Uterus (tissue), 4 donors: ENCODE data around the gene HCST. TPM values are rescaled to one million over a fixed set of nuclear protein-coding genes. Genes with fewer than 3 reads are reported as not detected.

Source experiments
- DNase-seq, 2 donors: peaks; one replicate each; pipeline ENCODE4 v3.0.0-alpha.2; 2019 to 2020
- H3K27ac ChIP-seq, 2 donors: fragments of 200-600 bp; sonication (generic); 1 replicate in 1 of 2; 2 replicates in 1 of 2; pipeline ENCODE4 v1.5.1; 2016 to 2018
- H3K27me3 ChIP-seq, 2 donors: fragments of 200-600 bp; sonication (generic); one replicate each; pipeline ENCODE4 v1.5.1; 2018 to 2019; ENCODE audit warnings: control low read depth in 1 of 2
- H3K36me3 ChIP-seq, 2 donors: fragments of 200-600 bp; sonication (generic); one replicate each; pipeline ENCODE4 v1.5.1; 2019; ENCODE audit warnings: control low read depth in 1 of 2
- H3K4me1 ChIP-seq, 2 donors: fragments of 200-600 bp; sonication (generic); one replicate each; pipeline ENCODE4 v1.5.1; 2018 to 2019; ENCODE audit warnings: control low read depth in 1 of 2
- H3K4me3 ChIP-seq, 2 donors: fragments of 200-600 bp; sonication (generic); 1 replicate in 1 of 2; 2 replicates in 1 of 2; pipeline ENCODE4 v1.5.1; 2018 to 2019; ENCODE audit warnings: mild to moderate bottlenecking in 1 of 2
- H3K9me3 ChIP-seq, 2 donors: fragments of 200-600 bp; sonication (generic); one replicate each; pipeline ENCODE4 v1.5.1; 2019; ENCODE audit warnings: control low read depth in 1 of 2
- POLR2A ChIP-seq, 2 donors: fragments of 450-650 bp; IDR thresholded peaks; one replicate each; pipeline ENCODE4 v1.6.1; 2016; ENCODE audit warnings: antibody characterized with exemption in 2 of 2, mild to moderate bottlenecking in 1 of 2, moderate library complexity in 1 of 2
- intact Hi-C: fragments of 100-400 bp; cut with DNase I; formaldehyde crosslinking; loops from one replicate; pipeline ENCODE4 v1.15.1; 2023; ENCODE audit warnings: low total_unique reads
- total RNA-seq, 4 donors: library from RNA; depleted of rRNA in 3 of 4; stranded (reverse); fragments of >200 nt in 3 of 4; gene quantifications; one replicate each; pipeline versions ENCODE4 v1.1.0 to v1.2.4, GENCODE V29; 2014 to 2023
- TF ChIP-seq, protein P1 (sequence below), 4 experiments: fragments of 200-600 bp in 2 of 4; fragments of 450-650 bp in 2 of 4; sonication (generic) in 2 of 4; IDR thresholded peaks; one replicate each; pipeline ENCODE4 v1.5.1; 2016 to 2019; ENCODE audit warnings: antibody characterized with exemption in 4 of 4, mild to moderate bottlenecking in 2 of 4, moderate library complexity in 1 of 4
- donor health status: DM: yes; HTN: yes; CAD: no.

HCST gene
- total RNA-seq, 4 donors from 2014 or later = 1.6 to 47.1 (median 4.5) TPM; not detected in 1

DNA sequence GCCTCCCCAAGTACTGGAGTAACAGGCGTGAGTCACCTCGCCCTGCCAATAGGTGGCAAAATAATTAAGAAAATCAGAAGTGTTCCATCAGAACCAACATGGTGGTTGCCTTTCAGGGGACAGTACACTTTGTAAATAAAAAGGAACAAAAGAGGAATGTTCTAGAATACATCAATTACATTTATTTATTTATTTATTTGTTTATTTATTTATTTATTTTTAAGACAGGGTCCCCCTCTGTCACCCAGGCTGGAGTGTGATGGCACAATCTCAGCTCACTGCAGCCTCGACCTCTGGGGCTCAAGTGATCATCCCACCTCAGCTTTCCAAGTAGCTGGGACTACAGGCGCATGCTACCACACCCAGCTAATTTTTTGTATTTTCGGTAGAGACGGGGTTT is 18.7 kb downstream of the HCST start:
- intact Hi-C loops = no loop called here
- H3K9me3 ChIP-seq = no peaks in the 10 kb centered on the region
- TF ChIP-seq, protein P1, sequence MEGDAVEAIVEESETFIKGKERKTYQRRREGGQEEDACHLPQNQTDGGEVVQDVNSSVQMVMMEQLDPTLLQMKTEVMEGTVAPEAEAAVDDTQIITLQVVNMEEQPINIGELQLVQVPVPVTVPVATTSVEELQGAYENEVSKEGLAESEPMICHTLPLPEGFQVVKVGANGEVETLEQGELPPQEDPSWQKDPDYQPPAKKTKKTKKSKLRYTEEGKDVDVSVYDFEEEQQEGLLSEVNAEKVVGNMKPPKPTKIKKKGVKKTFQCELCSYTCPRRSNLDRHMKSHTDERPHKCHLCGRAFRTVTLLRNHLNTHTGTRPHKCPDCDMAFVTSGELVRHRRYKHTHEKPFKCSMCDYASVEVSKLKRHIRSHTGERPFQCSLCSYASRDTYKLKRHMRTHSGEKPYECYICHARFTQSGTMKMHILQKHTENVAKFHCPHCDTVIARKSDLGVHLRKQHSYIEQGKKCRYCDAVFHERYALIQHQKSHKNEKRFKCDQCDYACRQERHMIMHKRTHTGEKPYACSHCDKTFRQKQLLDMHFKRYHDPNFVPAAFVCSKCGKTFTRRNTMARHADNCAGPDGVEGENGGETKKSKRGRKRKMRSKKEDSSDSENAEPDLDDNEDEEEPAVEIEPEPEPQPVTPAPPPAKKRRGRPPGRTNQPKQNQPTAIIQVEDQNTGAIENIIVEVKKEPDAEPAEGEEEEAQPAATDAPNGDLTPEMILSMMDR (IDR thresholded peaks at IDR 0.05) = no peak
- TF ChIP-seq POLR2A (IDR thresholded peaks at IDR 0.05) = no peak
- H3K4me3 ChIP-seq = no peak overlapping the region
- no peaks in the 10 kb centered on the region for H3K4me1 ChIP-seq
- no peaks in the 10 kb centered on the region for H3K27me3 ChIP-seq
- H3K27ac ChIP-seq = no peak overlapping the region
- H3K36me3 ChIP-seq = no peaks in the 10 kb centered on the region
- DNase-seq = no peak

DNA sequence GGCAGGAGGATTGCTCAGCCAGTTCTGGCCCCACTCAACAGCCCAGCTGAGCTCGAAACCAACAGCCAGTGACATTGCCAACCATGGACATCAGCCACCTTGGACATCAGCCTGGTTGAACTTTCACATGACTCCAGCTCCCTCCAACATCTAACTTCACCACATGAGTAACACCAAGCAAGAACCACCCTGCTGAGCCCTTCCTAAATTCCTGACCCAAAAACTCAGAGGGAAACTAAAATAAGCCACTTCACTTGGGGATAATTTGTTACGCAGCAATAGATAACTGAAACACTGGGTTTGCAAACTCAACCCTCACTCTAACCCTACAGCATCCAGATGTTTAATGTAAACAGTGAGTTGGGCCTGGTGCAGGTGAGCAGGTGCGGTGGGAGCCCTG is 23.2 kb downstream of the HCST start:
- DNase-seq = no peak
- intact Hi-C loops = no loop called here

DNA sequence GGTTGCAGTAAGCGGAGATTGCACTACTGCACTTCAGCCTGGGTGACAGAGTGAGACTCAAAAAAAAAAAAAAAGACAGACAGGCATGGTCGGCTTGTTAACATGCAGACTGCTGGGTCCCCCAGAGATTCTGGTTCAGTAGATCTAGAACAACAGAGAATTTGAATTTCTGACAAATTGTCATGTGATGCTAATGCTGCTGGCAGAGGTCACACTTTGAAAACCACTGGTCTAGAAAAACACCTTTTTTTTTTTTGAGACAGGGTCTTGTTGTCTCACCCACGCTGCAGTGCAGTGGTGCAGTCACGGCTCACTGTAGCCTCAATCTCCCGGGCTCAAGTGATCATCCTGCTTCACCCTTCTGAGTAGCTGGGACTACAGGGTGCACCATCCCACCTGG is 26.2 kb downstream of the HCST start:
- intact Hi-C loops = no loop called here
- TF ChIP-seq POLR2A (IDR thresholded peaks at IDR 0.05) = no peak
- TF ChIP-seq, protein P1 (IDR thresholded peaks at IDR 0.05) = no peak
- no peaks in the 10 kb centered on the region for H3K36me3 ChIP-seq
- H3K9me3 ChIP-seq = no peaks in the 10 kb centered on the region
- no peaks in the 10 kb centered on the region for H3K27me3 ChIP-seq
- no peaks in the 10 kb centered on the region for H3K4me1 ChIP-seq
- H3K4me3 ChIP-seq = no peak overlapping the region
- no peak overlapping the region for H3K27ac ChIP-seq
- DNase-seq = no peak

More for the DNA sequence above, 23.2 kb downstream of the HCST start:
- H3K27ac ChIP-seq = no peak overlapping the region
- H3K4me1 ChIP-seq = no peaks in the 10 kb centered on the region
- TF ChIP-seq, protein P1 (IDR thresholded peaks at IDR 0.05) = no peak
- TF ChIP-seq POLR2A (IDR thresholded peaks at IDR 0.05) = no peak
- no peaks in the 10 kb centered on the region for H3K27me3 ChIP-seq
- H3K36me3 ChIP-seq = no peaks in the 10 kb centered on the region
- H3K9me3 ChIP-seq = no peaks in the 10 kb centered on the region
- H3K4me3 ChIP-seq = no peak overlapping the region

DNA sequence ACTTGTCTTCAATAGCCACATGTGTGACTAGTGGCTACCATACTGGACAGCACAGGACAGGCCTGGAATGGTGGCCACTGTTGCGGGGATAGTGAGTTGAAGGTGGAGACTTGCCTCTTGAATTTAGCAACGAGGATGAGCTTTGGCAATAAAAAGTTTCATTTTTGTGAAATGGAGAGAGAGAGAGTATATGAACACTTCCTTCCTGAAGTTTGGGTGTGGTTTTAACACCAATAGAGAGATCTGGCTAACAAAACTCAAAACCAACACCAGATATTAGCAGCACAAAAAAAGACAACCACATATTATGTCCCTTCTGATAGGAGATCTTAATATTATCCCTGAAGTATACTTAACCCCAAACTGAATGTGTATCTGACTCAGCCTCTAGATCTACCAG is 27.5 kb downstream of the HCST start:
- H3K4me3 ChIP-seq = no peak overlapping the region
- H3K4me1 ChIP-seq = no peaks in the 10 kb centered on the region
- H3K27ac ChIP-seq = no peak overlapping the region
- H3K9me3 ChIP-seq = no peaks in the 10 kb centered on the region
- H3K36me3 ChIP-seq = no peaks in the 10 kb centered on the region
- intact Hi-C loops = loop anchor here (10.0 kb wide), 2 partner anchors 45 to 145 kb away; no protein-coding TSS in a partner anchor
- DNase-seq = no peak
- no peak for TF ChIP-seq POLR2A (IDR thresholded peaks at IDR 0.05)
- TF ChIP-seq, protein P1 (IDR thresholded peaks at IDR 0.05) = no peak
- H3K27me3 ChIP-seq = no peaks in the 10 kb centered on the region

DNA sequence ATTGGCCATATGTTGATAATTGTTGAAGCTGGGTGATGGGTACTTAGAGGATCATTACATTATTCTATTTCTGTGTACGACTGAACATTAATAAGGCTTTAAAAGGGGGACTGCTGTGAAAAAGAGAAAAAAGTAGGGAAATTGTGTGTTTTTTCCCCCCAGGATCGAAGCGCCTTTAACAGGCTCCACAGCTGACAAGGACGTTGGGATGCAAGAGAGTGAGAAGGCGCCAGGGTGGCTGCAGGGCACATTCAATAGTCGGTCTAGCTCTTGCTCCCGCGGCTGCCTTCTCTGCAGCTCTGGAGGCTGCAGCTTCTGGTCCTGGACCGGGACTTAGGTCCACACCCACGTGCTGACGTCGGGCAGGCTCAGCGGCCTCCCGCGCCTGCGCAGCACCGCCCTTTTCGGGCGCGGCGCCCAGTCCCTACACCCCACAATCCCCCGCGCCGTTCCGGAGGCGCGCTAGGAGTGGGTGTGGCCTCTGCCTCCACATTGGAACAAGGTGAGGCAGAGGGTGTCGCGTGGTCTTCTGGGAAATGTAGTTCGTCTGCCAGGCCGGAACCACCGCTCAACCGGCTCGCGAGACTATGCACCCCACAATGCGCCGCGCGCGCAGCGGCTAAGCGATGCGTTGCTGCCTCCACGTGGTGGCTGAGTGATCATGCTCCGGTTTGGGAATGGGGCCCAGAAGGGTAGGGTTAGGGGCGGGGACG is 29.0 kb downstream of the HCST start:
- Histone ChIP-seq H3K36me3 (no peaks in the 10 kb centered on the region), H3K4me1 (peaks cover 0 to 5% of the 10 kb centered on the region in 2 donors), H3K27me3 (no peaks in the 10 kb centered on the region), H3K4me3 (peak overlapping the region in 1 of 2 donors; percentile 1), H3K27ac (peak overlapping the region; percentile 58 to 70), H3K9me3 (no peaks in the 10 kb centered on the region)
- DNase-seq = peak; percentile 99
- peak; percentile 71 to 87 for TF ChIP-seq POLR2A (IDR thresholded peaks at IDR 0.05)
- TF ChIP-seq, protein P1 (IDR thresholded peaks at IDR 0.05) = peak; percentile 90 to 100 (median 98)
- intact Hi-C loops = loop anchor here (10.0 kb wide), 2 partner anchors 47 to 147 kb away; no protein-coding TSS in a partner anchor
